Measurements from ENCODE around the gene SLC41A1.

Gene SLC41A1

DNA sequence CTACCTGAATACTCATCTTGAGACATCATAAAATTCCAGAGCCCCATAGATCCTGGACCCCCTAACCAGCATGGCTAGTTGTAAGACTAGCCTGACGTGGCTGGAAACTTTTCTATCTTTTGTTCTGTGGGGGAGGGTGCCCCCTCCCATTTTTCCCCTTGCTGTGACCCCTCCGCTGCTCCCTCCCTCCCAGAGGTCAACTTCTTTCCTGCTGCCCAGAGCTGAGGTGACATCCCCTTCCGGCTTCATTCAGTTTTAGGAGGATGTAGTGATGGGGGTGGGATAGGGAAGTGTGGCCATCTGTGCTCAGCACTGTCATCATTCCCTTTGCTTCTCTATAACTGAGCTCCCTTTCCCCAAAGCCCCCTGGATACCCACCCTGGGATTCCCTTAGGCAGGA lies 4.4 kb upstream of the SLC41A1 start:
- Histone ChIP-seq H3K56ac (ENCODE audit: low read length) (no peak overlapping the region), H2BK120ac (ENCODE audit: low read depth, low read length) (no peak overlapping the region), H3K4me2 (ENCODE audit: low read length) (no peak overlapping the region), H3K4me1 (ENCODE audit: control insufficient read depth, low read depth, low read length) (peaks cover 6% of the 10 kb centered on the region), H3K27ac (ENCODE audit: low read depth, low read length) (no peak overlapping the region), H3K27me3 (ENCODE audit: insufficient read depth, low read length, poor library complexity) (no peaks in the 10 kb centered on the region), H2AK5ac (ENCODE audit: low read length) (no peak overlapping the region), H3K18ac (ENCODE audit: low read length) (no peak overlapping the region), H3K4me3 (ENCODE audit: low read length) (no peak overlapping the region), H3K23ac (ENCODE audit: low read length) (no peak overlapping the region), H4K8ac (ENCODE audit: low read depth, low read length) (no peak overlapping the region), H3K4ac (ENCODE audit: low read depth, low read length) (no peak overlapping the region), H3K36me3 (ENCODE audit: control insufficient read depth, insufficient read depth, low read length) (no peaks in the 10 kb centered on the region), H4K5ac (ENCODE audit: low read length) (no peak overlapping the region), H2BK15ac (replicated peaks; ENCODE audit: low read depth) (no peak overlapping the region), H3K9ac (ENCODE audit: low read length) (no peak overlapping the region), H3K79me2 (ENCODE audit: control insufficient read depth, insufficient read depth, low read length) (no peaks in the 10 kb centered on the region), H3K79me1 (ENCODE audit: low read length) (no peaks in the 10 kb centered on the region), H2BK5ac (ENCODE audit: low read length) (no peak overlapping the region)
- no peak for DNase-seq
- no CpG with 5 or more reads among the region's 3 CpGs for WGBS (ENCODE audit: extremely low coverage, insufficient coverage, low lambda C conversion rate)

DNA sequence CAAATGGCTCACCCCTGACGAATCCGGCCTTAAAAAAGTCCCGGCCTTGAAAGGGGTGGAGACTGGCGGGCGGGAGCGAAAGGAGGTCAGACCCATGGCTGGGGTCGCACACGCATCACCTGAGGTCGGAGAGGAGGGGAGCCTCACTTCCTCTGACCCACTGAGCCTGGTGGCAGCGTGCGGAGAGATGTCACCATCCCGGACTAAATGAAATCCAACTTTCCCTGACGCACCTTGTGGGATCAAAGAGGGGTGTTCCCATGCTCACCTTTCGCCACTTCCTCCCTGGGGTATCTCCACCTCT lies 709 bp upstream of the SLC41A1 start:
- Histone ChIP-seq H3K4me3 (ENCODE audit: low read length) (peak overlapping the region; percentile 68), H3K18ac (ENCODE audit: low read length) (no peak overlapping the region), H4K5ac (ENCODE audit: low read length) (no peak overlapping the region), H3K79me1 (ENCODE audit: low read length) (peaks cover 12% of the 10 kb centered on the region), H3K9ac (ENCODE audit: low read length) (peak overlapping the region; percentile 84), H3K27me3 (ENCODE audit: insufficient read depth, low read length, poor library complexity) (no peaks in the 10 kb centered on the region), H3K4ac (ENCODE audit: low read depth, low read length) (no peak overlapping the region), H4K8ac (ENCODE audit: low read depth, low read length) (no peak overlapping the region), H2BK5ac (ENCODE audit: low read length) (no peak overlapping the region), H3K4me2 (ENCODE audit: low read length) (peak overlapping the region; percentile 49), H2BK120ac (ENCODE audit: low read depth, low read length) (no peak overlapping the region), H3K79me2 (ENCODE audit: control insufficient read depth, insufficient read depth, low read length) (peaks cover 11% of the 10 kb centered on the region), H3K56ac (ENCODE audit: low read length) (peak overlapping the region; percentile 94), H3K4me1 (ENCODE audit: control insufficient read depth, low read depth, low read length) (peaks cover 8% of the 10 kb centered on the region), H3K23ac (ENCODE audit: low read length) (no peak overlapping the region), H3K36me3 (ENCODE audit: control insufficient read depth, insufficient read depth, low read length) (no peaks in the 10 kb centered on the region), H2BK15ac (replicated peaks; ENCODE audit: low read depth) (no peak overlapping the region), H3K27ac (ENCODE audit: low read depth, low read length) (no peak overlapping the region), H2AK5ac (ENCODE audit: low read length) (no peak overlapping the region)
- no CpG with 5 or more reads among the region's 14 CpGs for WGBS (ENCODE audit: extremely low coverage, insufficient coverage, low lambda C conversion rate)
- DNase-seq: no peak

DNA sequence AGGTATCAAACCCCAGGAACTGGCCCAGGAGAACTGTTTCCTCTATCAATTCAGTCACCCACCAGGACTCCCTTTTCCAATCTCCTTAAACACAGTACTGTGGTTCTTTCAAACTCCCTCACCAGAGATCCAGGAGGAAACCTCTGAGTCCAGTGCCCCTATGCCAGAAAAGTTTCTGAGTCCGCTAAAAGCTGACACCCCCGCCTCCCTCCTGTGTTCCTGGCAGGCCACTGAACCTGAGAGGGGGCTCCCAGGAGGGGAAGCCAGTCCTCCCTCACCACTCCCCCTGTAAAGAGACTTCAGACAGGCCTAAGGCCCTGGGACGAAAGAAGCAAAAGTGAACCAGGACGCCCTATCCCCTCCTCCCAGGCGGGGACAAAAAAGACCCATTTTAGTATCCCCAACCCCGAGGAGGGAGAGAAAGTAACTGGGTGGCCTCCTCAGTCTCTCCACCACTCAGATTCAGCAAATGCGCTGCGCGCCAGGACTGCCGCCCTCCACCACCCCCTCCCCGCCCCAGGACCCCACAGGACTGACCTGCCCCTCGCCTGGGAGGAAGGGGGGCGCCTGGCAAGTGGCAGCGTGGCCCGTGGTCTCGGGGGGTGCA lies 624 bp downstream of the SLC41A1 start:
- H3K27ac ChIP-seq (ENCODE audit: low read depth, low read length): no peak overlapping the region
- no CpG with 5 or more reads among the region's 16 CpGs for WGBS (ENCODE audit: extremely low coverage, insufficient coverage, low lambda C conversion rate)

GRCh38 chr1:205811660-205812059 lies 1.3 kb downstream of the SLC41A1 start:
- peaks cover 12% of the 10 kb centered on the region for H3K79me2 ChIP-seq (ENCODE audit: control insufficient read depth, insufficient read depth, low read length)
- no peaks in the 10 kb centered on the region for H3K36me3 ChIP-seq (ENCODE audit: control insufficient read depth, insufficient read depth, low read length)
- peak overlapping the region; percentile 79 for H3K9ac ChIP-seq (ENCODE audit: low read length)
- H4K8ac ChIP-seq (ENCODE audit: low read depth, low read length): no peak overlapping the region
- no peak overlapping the region for H3K18ac ChIP-seq (ENCODE audit: low read length)
- H3K4me1 ChIP-seq (ENCODE audit: control insufficient read depth, low read depth, low read length): peaks cover 8% of the 10 kb centered on the region
- DNase-seq: no peak
- no peak overlapping the region for H2AK5ac ChIP-seq (ENCODE audit: low read length)
- H3K79me1 ChIP-seq (ENCODE audit: low read length): peaks cover 18% of the 10 kb centered on the region
- H4K5ac ChIP-seq (ENCODE audit: low read length): no peak overlapping the region
- H3K4ac ChIP-seq (ENCODE audit: low read depth, low read length): no peak overlapping the region
- H3K27ac ChIP-seq (ENCODE audit: low read depth, low read length): no peak overlapping the region
- no peak overlapping the region for H3K23ac ChIP-seq (ENCODE audit: low read length)
- WGBS (ENCODE audit: extremely low coverage, insufficient coverage, low lambda C conversion rate): no CpG with 5 or more reads among the region's 5 CpGs
- no peak overlapping the region for H2BK120ac ChIP-seq (ENCODE audit: low read depth, low read length)
- no peak overlapping the region for H2BK15ac ChIP-seq (replicated peaks; ENCODE audit: low read depth)
- H3K4me3 ChIP-seq (ENCODE audit: low read length): no peak overlapping the region
- no peak overlapping the region for H2BK5ac ChIP-seq (ENCODE audit: low read length)
- peak overlapping the region; percentile 75 for H3K4me2 ChIP-seq (ENCODE audit: low read length)
- no peaks in the 10 kb centered on the region for H3K27me3 ChIP-seq (ENCODE audit: insufficient read depth, low read length, poor library complexity)
- peak overlapping the region; percentile 11 for H3K56ac ChIP-seq (ENCODE audit: low read length)

More for the DNA sequence above, 624 bp downstream of the SLC41A1 start:
- H3K4ac ChIP-seq (ENCODE audit: low read depth, low read length): peak overlapping the region; percentile 17
- no peaks in the 10 kb centered on the region for H3K27me3 ChIP-seq (ENCODE audit: insufficient read depth, low read length, poor library complexity)
- H3K4me2 ChIP-seq (ENCODE audit: low read length): peak overlapping the region; percentile 75
- peaks cover 12% of the 10 kb centered on the region for H3K79me2 ChIP-seq (ENCODE audit: control insufficient read depth, insufficient read depth, low read length)
- H3K79me1 ChIP-seq (ENCODE audit: low read length): peaks cover 16% of the 10 kb centered on the region
- no peaks in the 10 kb centered on the region for H3K36me3 ChIP-seq (ENCODE audit: control insufficient read depth, insufficient read depth, low read length)
- no peak overlapping the region for H2BK120ac ChIP-seq (ENCODE audit: low read depth, low read length)
- peak overlapping the region; percentile 85 for H3K18ac ChIP-seq (ENCODE audit: low read length)
- H3K9ac ChIP-seq (ENCODE audit: low read length): peak overlapping the region; percentile 79
- no peak overlapping the region for H2BK5ac ChIP-seq (ENCODE audit: low read length)
- peaks cover 8% of the 10 kb centered on the region for H3K4me1 ChIP-seq (ENCODE audit: control insufficient read depth, low read depth, low read length)
- no peak overlapping the region for H2BK15ac ChIP-seq (replicated peaks; ENCODE audit: low read depth)
- H3K4me3 ChIP-seq (ENCODE audit: low read length): peak overlapping the region; percentile 68
- DNase-seq: peak; percentile 61
- H3K56ac ChIP-seq (ENCODE audit: low read length): peak overlapping the region; percentile 88
- no peak overlapping the region for H4K8ac ChIP-seq (ENCODE audit: low read depth, low read length)
- no peak overlapping the region for H4K5ac ChIP-seq (ENCODE audit: low read length)
- no peak overlapping the region for H2AK5ac ChIP-seq (ENCODE audit: low read length)
- no peak overlapping the region for H3K23ac ChIP-seq (ENCODE audit: low read length)

- peak; percentile 79 for DNase-seq
- Histone ChIP-seq H3K27me3 (ENCODE audit: insufficient read depth, low read length, poor library complexity) (no peaks in the 10 kb centered on the region), H2BK120ac (ENCODE audit: low read depth, low read length) (no peak overlapping the region), H2AK5ac (ENCODE audit: low read length) (no peak overlapping the region), H3K9ac (ENCODE audit: low read length) (no peak overlapping the region), H3K18ac (ENCODE audit: low read length) (no peak overlapping the region), H4K8ac (ENCODE audit: low read depth, low read length) (no peak overlapping the region), H2BK5ac (ENCODE audit: low read length) (no peak overlapping the region), H3K36me3 (ENCODE audit: control insufficient read depth, insufficient read depth, low read length) (no peaks in the 10 kb centered on the region), H3K27ac (ENCODE audit: low read depth, low read length) (no peak overlapping the region), H3K79me2 (ENCODE audit: control insufficient read depth, insufficient read depth, low read length) (peaks cover 12% of the 10 kb centered on the region), H3K23ac (ENCODE audit: low read length) (no peak overlapping the region), H4K5ac (ENCODE audit: low read length) (no peak overlapping the region), H3K4ac (ENCODE audit: low read depth, low read length) (no peak overlapping the region), H3K4me2 (ENCODE audit: low read length) (no peak overlapping the region), H3K56ac (ENCODE audit: low read length) (peak overlapping the region; percentile 26), H3K4me3 (ENCODE audit: low read length) (no peak overlapping the region), H3K4me1 (ENCODE audit: control insufficient read depth, low read depth, low read length) (peaks cover 8% of the 10 kb centered on the region), H2BK15ac (replicated peaks; ENCODE audit: low read depth) (no peak overlapping the region), H3K79me1 (ENCODE audit: low read length) (peaks cover 22% of the 10 kb centered on the region)
- no CpG with 5 or more reads among the region's 12 CpGs for WGBS (ENCODE audit: extremely low coverage, insufficient coverage, low lambda C conversion rate)
Observed at GRCh38 chr1:205810448-205811157, 2.4 kb downstream of the SLC41A1 start.
